A673 (cell line): ENCODE results near the gene KCND2.
"Not testable (repeated sequence)": the region's sequence is repeated elsewhere in the genome, so short reads cannot be mapped to it uniquely, and the experiment has no call there.

Experiments
- CTCF ChIP-seq: fragments of 300-800, 200-600 bp; sonication (generic); conservative IDR thresholded peaks from 2 replicates; pipeline ENCODE4 v1.5.1; 2017; ENCODE audit warnings: low read depth, mild to moderate bottlenecking, antibody characterized with exemption, low read length, moderate library complexity, mixed read lengths
- EZH2 ChIP-seq: fragments of 200-600 bp; sonication (generic); IDR thresholded peaks from 2 replicates; pipeline ENCODE4 v1.6.1; 2017; ENCODE audit warnings: borderline replicate concordance, low read depth, mild to moderate bottlenecking, mixed read lengths, antibody characterized with exemption, low read length; ENCODE audit not compliant: poor library complexity, severe bottlenecking

DNA sequence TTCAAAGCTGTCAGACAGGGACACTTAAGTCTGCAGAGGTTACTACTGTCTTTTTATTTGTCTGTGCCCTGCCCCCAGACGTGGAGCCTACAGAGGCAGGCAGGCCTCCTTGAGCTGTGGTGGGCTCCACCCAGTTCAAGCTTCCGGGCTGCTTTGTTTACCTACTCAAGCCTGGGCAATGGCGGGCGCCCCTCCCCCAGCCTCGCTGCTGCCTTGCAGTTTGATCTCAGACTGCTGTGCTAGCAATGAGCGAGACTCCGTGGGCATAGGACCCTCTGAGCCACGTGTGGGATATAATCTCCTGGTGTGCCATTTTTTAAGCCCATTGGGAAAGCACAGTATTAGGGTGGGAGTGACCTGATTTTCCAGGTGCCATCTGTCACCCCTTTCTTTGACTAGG is 32.6 kb upstream of the KCND2 start:
- TF ChIP-seq CTCF, EZH2: not testable (repeated sequence)
